Breast epithelium (tissue), 4 donors: ENCODE measurements around the gene ADAMTS17. TPM values are rescaled to one million over a fixed set of nuclear protein-coding genes. Genes with fewer than 3 reads are reported as not detected.

Experiments
- DNase-seq, 2 donors: peaks; one replicate each; pipeline ENCODE4 v3.0.0-alpha.2; 2019; ENCODE audit warnings: low spot score in 2 of 2
- H3K27ac ChIP-seq, 2 donors: fragments of 200-600 bp; sonication (generic) in 1 of 2; one replicate each; pipeline ENCODE4 v1.5.1; 2016 to 2019; ENCODE audit warnings: mild to moderate bottlenecking in 1 of 2
- H3K27me3 ChIP-seq, 2 donors: fragments of 200-600 bp; sonication (generic) in 1 of 2; one replicate each; pipeline versions ENCODE4 v1.5.1 to v1.6.0; 2017 to 2019; ENCODE audit warnings: control low read depth in 1 of 2, mild to moderate bottlenecking in 1 of 2
- H3K36me3 ChIP-seq: fragments of 200-600 bp; one replicate; pipeline ENCODE4 v1.5.1; 2019
- H3K4me1 ChIP-seq, 2 donors: fragments of 200-600 bp; sonication (generic); one replicate each; pipeline ENCODE4 v1.5.1; 2016 to 2019; ENCODE audit warnings: control low read depth in 1 of 2
- H3K4me3 ChIP-seq, 3 donors: fragments of 200-600 bp; sonication (generic); 1 replicate in 2 of 3; 2 replicates in 1 of 3; pipeline ENCODE4 v1.5.1; 2016 to 2019; ENCODE audit warnings: mild to moderate bottlenecking in 3 of 3, moderate library complexity in 2 of 3
- H3K9me3 ChIP-seq, 2 donors: fragments of 200-600 bp; sonication (generic) in 1 of 2; one replicate each; pipeline ENCODE4 v1.5.1; 2016 to 2019; ENCODE audit warnings: control low read depth in 1 of 2
- CTCF ChIP-seq, 3 donors: fragments of 450-650 bp; IDR thresholded peaks; one replicate each; pipeline ENCODE4 v1.5.1; 2016 to 2017; ENCODE audit warnings: antibody characterized with exemption in 3 of 3, mild to moderate bottlenecking in 3 of 3, moderate library complexity in 3 of 3
- POLR2A ChIP-seq: fragments of 450-650 bp; IDR thresholded peaks from one replicate; pipeline ENCODE4 v1.6.1; 2016; ENCODE audit warnings: antibody characterized with exemption, mild to moderate bottlenecking, moderate library complexity
- POLR2AphosphoS5 ChIP-seq, 3 donors: sonication (generic); formaldehyde crosslinking; IDR thresholded peaks; one replicate each; pipeline ENCODE4 v1.6.1; 2017; ENCODE audit warnings: antibody characterized with exemption in 3 of 3
- intact Hi-C: fragments of 100-400 bp; cut with DNase I; formaldehyde crosslinking; loops from one replicate; pipeline ENCODE4 v1.15.1; 2023; ENCODE audit warnings: low total_unique reads
- total RNA-seq, 3 donors: library from RNA; depleted of rRNA; stranded (reverse); fragments of >200 nt; gene quantifications; one replicate each; pipeline ENCODE4 v1.1.0, GENCODE V29; 2016

ADAMTS17 gene
- total RNA-seq, 3 donors from 2014 or later: 5.1 to 8.0 (median 5.9) TPM

GRCh38 chr15:100373942-100374341 is 32.2 kb upstream of the ADAMTS17 start:
- peak overlapping the region; percentile 57 to 75 (median 58) for H3K4me3 ChIP-seq
- H3K27ac ChIP-seq: peak overlapping the region in 1 of 2 donors; percentile 64
- H3K4me1 ChIP-seq: no peaks in the 10 kb centered on the region

GRCh38 chr15:100373120-100373896 is 31.5 kb upstream of the ADAMTS17 start:
- intact Hi-C loops: no loop called here
- Histone ChIP-seq H3K36me3 (no peaks in the 10 kb centered on the region), H3K27me3 (peaks cover 0 to 5% of the 10 kb centered on the region in 2 donors), H3K9me3 (peaks cover 0 to 13% of the 10 kb centered on the region in 2 donors), H3K4me3 (peak overlapping the region; percentile 57 to 75 (median 58)), H3K27ac (peak overlapping the region; percentile 64 to 73), H3K4me1 (no peaks in the 10 kb centered on the region)
- no peak for DNase-seq
- no peak for TF ChIP-seq POLR2AphosphoS5 (IDR thresholded peaks at IDR 0.05)
- TF ChIP-seq CTCF (IDR thresholded peaks at IDR 0.05): no peak
- no peak for TF ChIP-seq POLR2A

More at GRCh38 chr15:100373942-100374341, 32.2 kb upstream of the ADAMTS17 start:
- Histone ChIP-seq H3K9me3 (peaks cover 0 to 13% of the 10 kb centered on the region in 2 donors), H3K27me3 (peaks cover 0 to 5% of the 10 kb centered on the region in 2 donors), H3K36me3 (no peaks in the 10 kb centered on the region)
- TF ChIP-seq CTCF (IDR thresholded peaks at IDR 0.05): no peak
- no peak for TF ChIP-seq POLR2A
- no peak for TF ChIP-seq POLR2AphosphoS5 (IDR thresholded peaks at IDR 0.05)
- no peak for DNase-seq
- intact Hi-C loops: no loop called here

- TF ChIP-seq POLR2A (no peak), CTCF (IDR thresholded peaks at IDR 0.05) (no peak), POLR2AphosphoS5 (IDR thresholded peaks at IDR 0.05) (no peak)
- intact Hi-C loops: no loop called here
- no peak for DNase-seq
Measured at GRCh38 chr15:100372739-100373119, 31.0 kb upstream of the ADAMTS17 start.

GRCh38 chr15:100355342-100355741 is 13.6 kb upstream of the ADAMTS17 start:
- Histone ChIP-seq H3K36me3 (no peaks in the 10 kb centered on the region), H3K9me3 (no peaks in the 10 kb centered on the region), H3K4me3 (no peak overlapping the region), H3K27me3 (no peaks in the 10 kb centered on the region), H3K4me1 (no peaks in the 10 kb centered on the region), H3K27ac (no peak overlapping the region)
- no peak for DNase-seq
- TF ChIP-seq POLR2A (no peak), POLR2AphosphoS5 (IDR thresholded peaks at IDR 0.05) (no peak), CTCF (IDR thresholded peaks at IDR 0.05) (no peak)
- intact Hi-C loops: no loop called here

More at GRCh38 chr15:100372739-100373119, 31.0 kb upstream of the ADAMTS17 start:
- no peaks in the 10 kb centered on the region for H3K4me1 ChIP-seq
- H3K4me3 ChIP-seq: peak overlapping the region; percentile 57 to 75 (median 58)
- H3K27ac ChIP-seq: peak overlapping the region; percentile 64 to 73
- peaks cover 0 to 5% of the 10 kb centered on the region in 2 donors for H3K27me3 ChIP-seq
- no peaks in the 10 kb centered on the region for H3K36me3 ChIP-seq
- peaks cover 0 to 13% of the 10 kb centered on the region in 2 donors for H3K9me3 ChIP-seq

GRCh38 chr15:100353449-100353848 is 11.7 kb upstream of the ADAMTS17 start:
- intact Hi-C loops: no loop called here
- TF ChIP-seq POLR2AphosphoS5 (IDR thresholded peaks at IDR 0.05) (no peak), CTCF (IDR thresholded peaks at IDR 0.05) (no peak), POLR2A (no peak)
- no peaks in the 10 kb centered on the region for H3K36me3 ChIP-seq
- no peak overlapping the region for H3K4me3 ChIP-seq
- no peaks in the 10 kb centered on the region for H3K27me3 ChIP-seq
- H3K4me1 ChIP-seq: no peaks in the 10 kb centered on the region
- H3K9me3 ChIP-seq: no peaks in the 10 kb centered on the region
- no peak for DNase-seq
- no peak overlapping the region for H3K27ac ChIP-seq
